GM18870 (cell line): Measurements from ENCODE around the gene DALRD3.

Experiments
- ATAC-seq: cut with Tn5 transposase; IDR thresholded peaks from one replicate; pipeline ENCODE4 v1.9.1; 2021; ENCODE audit warnings: moderate library complexity; ENCODE audit not compliant: unreplicated experiment

The DALRD3 gene

DNA sequence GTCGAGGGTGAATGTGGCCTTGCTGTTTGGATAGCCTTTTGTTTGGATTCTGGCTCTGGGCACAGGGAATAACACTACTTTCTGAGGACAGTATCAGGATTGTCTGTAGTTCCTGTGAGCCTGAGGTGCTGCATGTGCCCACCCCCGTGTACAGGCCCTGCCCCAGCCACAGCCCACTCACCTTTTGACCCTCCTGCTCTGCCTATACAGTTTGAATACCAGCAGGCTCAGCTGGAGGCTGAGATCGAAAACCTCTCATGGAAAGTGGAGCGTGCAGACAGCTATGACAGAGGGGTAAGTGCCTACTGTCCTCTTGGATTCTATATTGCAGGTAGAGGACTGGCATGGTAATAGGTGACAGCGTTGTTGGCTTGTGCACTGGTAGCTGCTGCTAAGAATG lies 35.7 kb downstream of the DALRD3 start:
- no peak for ATAC-seq

DNA sequence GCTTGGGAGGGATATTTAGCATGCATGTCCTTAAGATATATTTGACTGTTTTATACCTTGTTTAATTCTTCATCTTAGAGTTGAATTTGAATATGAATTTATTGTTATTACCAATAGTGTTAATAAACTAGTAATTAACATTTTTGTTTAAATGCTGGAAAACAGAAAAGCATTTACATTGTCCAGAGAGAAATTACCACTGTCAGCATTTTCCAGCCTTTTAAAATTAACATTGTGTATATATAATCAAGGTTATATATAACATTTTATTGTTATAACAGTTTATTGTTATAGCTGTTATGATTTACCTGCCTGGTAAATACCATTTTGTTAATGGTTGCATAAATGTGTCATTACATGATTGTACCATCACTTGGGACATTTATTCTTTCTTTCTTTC lies 36.4 kb downstream of the DALRD3 start:
- ATAC-seq: no peak

DNA sequence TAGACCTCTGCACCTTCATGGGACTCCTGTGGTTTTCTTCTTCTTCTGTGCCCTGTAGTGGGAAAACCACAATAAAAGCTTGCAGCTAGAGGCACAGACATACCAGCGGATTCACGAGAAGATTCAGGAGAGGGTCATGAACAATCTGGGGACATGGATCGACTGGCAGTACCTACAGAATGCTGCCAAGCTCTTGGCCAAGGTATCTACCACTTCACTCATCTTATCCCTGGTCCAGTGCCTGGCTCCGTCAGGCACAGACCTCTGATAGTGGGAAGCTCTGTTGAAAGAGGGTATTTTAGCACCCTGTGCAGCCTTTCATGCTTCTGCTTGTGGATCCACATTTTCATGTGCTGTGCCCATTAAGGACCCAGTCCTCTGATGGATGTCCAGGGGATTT lies 38.1 kb downstream of the DALRD3 start:
- ATAC-seq: no peak

DNA sequence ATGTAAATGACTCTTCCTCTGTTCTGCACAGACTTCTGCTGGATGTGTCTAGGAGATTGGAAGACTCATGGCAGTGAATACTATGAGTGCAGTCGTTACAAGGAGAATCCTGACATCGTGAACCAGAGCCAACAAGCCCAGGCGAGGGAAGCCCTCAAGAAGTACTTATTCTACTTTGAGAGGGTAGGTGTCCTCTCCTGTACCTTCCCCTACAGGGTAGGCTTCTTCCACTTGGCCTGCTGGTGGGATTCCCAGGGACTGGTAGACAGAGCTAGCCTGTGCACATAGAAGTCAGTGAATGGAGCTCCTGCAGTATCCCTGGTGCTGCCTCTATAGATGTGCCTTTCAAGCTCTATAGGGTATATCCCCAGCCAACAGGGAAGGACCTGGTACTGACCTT lies 38.9 kb downstream of the DALRD3 start:
- no peak for ATAC-seq

DNA sequence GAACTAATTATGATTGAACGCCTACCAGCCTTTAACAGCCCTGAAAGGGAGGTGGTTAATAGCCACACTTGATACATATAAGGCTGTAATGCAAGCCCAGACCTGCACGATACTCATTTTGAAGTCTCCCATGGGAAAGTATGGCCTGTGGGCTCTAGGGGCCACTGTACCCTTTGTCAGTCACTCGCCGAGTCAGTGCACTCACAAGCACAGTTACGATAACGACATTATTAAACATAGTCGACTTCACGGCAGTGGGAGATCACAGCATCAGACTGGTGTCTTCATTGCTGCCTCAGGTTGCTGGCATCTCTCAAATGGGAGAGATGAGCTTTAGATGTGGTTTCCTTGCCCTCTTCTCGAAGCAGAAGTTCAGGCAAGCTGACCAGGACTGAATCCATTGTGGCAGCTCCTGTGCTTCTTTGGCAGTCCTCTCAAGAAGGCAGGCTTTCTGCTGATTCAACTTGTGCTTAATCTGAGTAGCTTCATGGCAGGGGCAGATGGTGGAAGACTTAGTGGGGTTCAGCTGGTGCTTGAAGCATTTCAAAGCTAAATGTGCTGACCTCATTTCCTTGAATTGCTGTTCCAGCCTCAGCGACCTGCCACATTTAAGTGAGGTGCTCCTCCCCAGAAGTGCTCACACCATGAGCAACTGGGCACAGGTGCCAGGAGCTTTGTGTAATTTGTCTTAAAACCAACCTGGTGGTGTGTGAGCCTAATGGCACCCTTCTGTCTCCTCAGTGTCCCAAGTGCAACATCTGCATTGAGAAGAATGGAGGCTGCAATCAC lies 44.1 kb downstream of the DALRD3 start:
- no peak for ATAC-seq

DNA sequence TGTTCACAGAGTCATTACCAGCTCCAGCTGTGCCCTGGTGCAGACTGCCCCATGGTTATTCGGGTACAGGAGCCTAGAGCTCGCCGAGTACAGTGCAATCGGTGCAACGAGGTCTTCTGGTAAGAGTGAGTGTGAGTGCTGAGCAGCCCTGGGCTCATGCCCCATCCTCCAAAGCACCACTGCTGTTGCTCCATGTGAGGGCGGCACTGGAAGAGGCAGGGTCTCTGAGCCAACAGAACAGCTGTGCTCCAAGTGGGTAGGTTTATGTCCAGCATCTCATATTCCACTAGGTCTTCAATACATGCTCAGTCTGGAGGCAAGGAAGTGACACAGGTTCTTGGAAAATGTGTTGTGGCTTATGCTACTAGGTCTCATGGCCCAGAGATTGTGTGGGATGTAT lies 47.8 kb downstream of the DALRD3 start:
- no peak for ATAC-seq

DNA sequence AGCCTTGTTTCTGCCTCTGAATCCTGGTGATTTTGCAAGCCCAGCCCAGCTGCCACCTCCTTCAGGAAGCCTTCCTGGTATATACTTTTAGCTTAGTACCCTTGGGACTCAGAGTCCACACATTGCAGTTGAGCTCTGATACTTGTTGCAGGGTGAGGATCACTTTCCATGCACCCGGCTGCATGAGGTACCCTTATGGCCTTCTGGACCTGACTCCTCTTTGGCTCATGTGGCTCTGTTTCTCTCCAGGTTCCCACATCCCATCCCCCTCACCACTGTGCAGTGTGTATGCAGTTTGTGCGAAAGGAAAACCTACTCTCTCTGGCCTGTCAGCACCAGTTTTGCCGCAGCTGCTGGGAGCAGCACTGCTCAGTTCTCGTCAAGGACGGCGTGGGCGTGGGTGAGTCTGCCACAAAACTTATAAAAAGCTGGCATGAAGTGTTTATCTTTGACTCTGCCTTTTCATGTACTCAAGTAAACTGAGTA lies 51.5 kb downstream of the DALRD3 start:
- no peak for ATAC-seq

DNA sequence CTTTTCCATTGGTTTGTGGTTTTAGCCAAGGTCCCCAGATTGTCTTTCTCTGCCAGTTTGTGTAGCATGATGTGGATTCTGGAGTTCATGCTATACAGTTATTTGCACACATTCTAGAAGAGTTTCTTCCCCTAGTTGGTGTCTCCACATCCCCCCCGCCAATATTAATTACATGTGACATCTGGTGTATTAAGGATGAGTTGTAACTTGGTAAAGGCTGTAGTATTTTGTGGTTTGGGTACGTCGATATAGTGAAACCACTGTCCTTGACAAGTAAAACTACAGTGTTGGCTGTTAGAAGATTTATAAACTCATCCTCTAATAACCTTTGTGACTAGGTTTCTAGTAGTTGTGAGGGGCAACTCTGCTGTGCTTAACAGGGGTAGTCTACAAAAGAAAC lies 52.0 kb downstream of the DALRD3 start:
- ATAC-seq: no peak
